HFFc6 (cell line): ENCODE data around the gene CDH5. TPM values are rescaled to one million over a fixed set of nuclear protein-coding genes. Genes with fewer than 3 reads are reported as not detected.

Experiments
- DNase-seq: peaks from one replicate; pipeline ENCODE4 v3.0.0-alpha.2; 2018
- H3K27ac Mint-ChIP-seq: 2 replicates; pipeline ENCODE4 v1.8.0; 2020; ENCODE audit warnings: mild to moderate bottlenecking, mixed read lengths
- H3K27me3 Mint-ChIP-seq: 2 replicates; pipeline ENCODE4 v1.8.0; 2021; ENCODE audit warnings: mild to moderate bottlenecking, moderate library complexity, mixed read lengths; ENCODE audit not compliant: insufficient read depth
- H3K36me3 Mint-ChIP-seq: 2 replicates; pipeline ENCODE4 v1.8.0; 2021; ENCODE audit warnings: low read depth, mixed read lengths
- H3K4me1 Mint-ChIP-seq: 2 replicates; pipeline ENCODE4 v1.8.0; 2020; ENCODE audit warnings: low read depth, mixed read lengths
- H3K4me3 Mint-ChIP-seq: 2 replicates; pipeline ENCODE4 v1.8.0; 2020; ENCODE audit warnings: mild to moderate bottlenecking, moderate library complexity, mixed read lengths
- H3K9me3 Mint-ChIP-seq: 2 replicates; pipeline ENCODE4 v1.8.0; 2020; ENCODE audit warnings: mild to moderate bottlenecking, mixed read lengths
- total RNA-seq, 6 experiments: library from RNA; stranded (reverse); fragmentation: NEBNext Ultra II Directional; extraction: Animal tissue kit (Norgen Biotek cat#: 25700); gene quantifications; 2 replicates in 1 of 6; 3 replicates in 5 of 6; pipeline ENCODE4 v1.2.3, GENCODE V29; 2021
- TF ChIP-seq, protein P1 (sequence below): fragments of 200-600 bp; sonication (generic); IDR thresholded peaks from 2 replicates; pipeline ENCODE4 v1.5.0; 2021; ENCODE audit warnings: antibody characterized with exemption, mild to moderate bottlenecking

The CDH5 gene
- total RNA-seq, 6 experiments from 2014 or later, result not detected

DNA sequence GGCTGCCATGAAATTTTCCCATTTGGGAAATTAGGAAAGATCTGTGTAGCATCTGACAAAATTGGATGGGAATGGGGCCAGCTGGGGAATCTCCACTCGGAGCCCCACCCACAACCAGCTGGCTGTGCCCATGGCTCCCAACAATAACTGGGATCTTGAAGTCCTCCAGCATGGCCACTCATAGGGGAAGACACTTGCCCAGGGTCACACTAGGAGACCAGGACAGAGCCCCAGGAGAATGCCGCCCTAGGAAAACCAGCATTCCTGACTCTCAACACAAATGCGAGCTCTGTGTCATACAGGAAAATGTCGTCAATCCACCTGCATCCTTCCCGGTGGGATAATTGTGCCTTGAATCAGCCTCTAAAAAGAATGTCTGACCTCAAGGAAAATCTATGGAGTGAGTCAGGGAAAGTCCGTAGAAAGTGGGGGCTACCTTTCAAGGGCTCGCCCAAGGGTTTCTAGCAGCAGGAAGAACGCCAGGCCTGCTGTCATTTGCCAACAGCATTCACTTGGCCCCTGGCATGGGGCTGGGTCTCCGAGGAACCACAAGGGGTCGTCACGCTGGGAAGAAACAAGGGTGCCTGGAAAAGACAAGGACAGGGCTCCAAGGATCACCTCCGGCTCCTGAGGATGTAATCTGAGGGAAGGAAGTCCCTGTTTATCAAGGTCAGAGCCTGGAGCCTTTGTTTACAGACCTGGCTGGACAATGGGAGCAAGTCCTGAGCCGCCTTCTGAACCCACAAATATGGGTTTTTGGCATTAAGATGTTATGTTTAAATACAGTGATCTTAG, 15.9 kb downstream of the CDH5 start:
- Mint-ChIP-seq H3K4me3 (peak overlapping the region; percentile 57), H3K36me3 (peaks cover 5% of the 10 kb centered on the region; the same call in 1 of the 2 replicates), H3K27me3 (peaks cover 10% of the 10 kb centered on the region), H3K9me3 (no peaks in the 10 kb centered on the region), H3K27ac (peak overlapping the region; percentile 84), H3K4me1 (peaks cover 28% of the 10 kb centered on the region)
- TF ChIP-seq, protein P1, sequence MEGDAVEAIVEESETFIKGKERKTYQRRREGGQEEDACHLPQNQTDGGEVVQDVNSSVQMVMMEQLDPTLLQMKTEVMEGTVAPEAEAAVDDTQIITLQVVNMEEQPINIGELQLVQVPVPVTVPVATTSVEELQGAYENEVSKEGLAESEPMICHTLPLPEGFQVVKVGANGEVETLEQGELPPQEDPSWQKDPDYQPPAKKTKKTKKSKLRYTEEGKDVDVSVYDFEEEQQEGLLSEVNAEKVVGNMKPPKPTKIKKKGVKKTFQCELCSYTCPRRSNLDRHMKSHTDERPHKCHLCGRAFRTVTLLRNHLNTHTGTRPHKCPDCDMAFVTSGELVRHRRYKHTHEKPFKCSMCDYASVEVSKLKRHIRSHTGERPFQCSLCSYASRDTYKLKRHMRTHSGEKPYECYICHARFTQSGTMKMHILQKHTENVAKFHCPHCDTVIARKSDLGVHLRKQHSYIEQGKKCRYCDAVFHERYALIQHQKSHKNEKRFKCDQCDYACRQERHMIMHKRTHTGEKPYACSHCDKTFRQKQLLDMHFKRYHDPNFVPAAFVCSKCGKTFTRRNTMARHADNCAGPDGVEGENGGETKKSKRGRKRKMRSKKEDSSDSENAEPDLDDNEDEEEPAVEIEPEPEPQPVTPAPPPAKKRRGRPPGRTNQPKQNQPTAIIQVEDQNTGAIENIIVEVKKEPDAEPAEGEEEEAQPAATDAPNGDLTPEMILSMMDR, result no peak; the same call in 1 of the 2 replicates
- peak; percentile 80 for DNase-seq

- no peaks in the 10 kb centered on the region for H3K9me3 Mint-ChIP-seq
- peak; percentile 70 for DNase-seq
- H3K27me3 Mint-ChIP-seq, result peaks cover 13% of the 10 kb centered on the region
- peaks cover 5% of the 10 kb centered on the region; the same call in 1 of the 2 replicates for H3K36me3 Mint-ChIP-seq
- peaks cover 28% of the 10 kb centered on the region for H3K4me1 Mint-ChIP-seq
- H3K4me3 Mint-ChIP-seq, result peak overlapping the region; percentile 57
- TF ChIP-seq, protein P1, result no peak
- H3K27ac Mint-ChIP-seq, result peak overlapping the region; percentile 84
These were observed 16.4 kb downstream of the CDH5 start for GRCh38 chr16:66382966-66383299.

DNA sequence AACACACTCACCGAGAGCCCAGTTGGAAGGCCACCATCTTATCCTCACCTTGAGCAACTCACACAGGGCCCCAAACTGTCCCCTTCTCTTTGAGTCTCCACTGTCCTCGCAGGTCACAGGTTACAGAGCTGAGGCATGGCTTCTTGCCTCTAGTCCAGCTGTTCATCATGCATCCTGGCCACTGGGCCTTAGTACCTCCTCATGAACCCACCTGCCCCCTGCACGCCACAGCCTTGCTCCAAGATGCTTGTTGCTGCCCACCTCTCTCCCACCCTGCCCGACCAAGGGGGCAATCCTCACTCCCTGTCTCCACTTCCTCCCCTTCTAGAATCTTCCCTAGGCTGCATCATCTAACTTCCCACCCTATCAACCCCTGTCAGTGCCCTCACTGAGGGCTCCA, 17.1 kb downstream of the CDH5 start:
- no peaks in the 10 kb centered on the region for H3K9me3 Mint-ChIP-seq
- TF ChIP-seq, protein P1, result no peak
- peaks cover 5% of the 10 kb centered on the region; the same call in 1 of the 2 replicates for H3K36me3 Mint-ChIP-seq
- peaks cover 15% of the 10 kb centered on the region for H3K27me3 Mint-ChIP-seq
- DNase-seq, result no peak
- H3K4me3 Mint-ChIP-seq, result no peak overlapping the region
- H3K27ac Mint-ChIP-seq, result no peak overlapping the region; the same call in 1 of the 2 replicates
- H3K4me1 Mint-ChIP-seq, result peaks cover 28% of the 10 kb centered on the region

GRCh38 chr16:66385415-66385814, 18.9 kb downstream of the CDH5 start:
- TF ChIP-seq, protein P1, result no peak
- peaks cover 11% of the 10 kb centered on the region for H3K27me3 Mint-ChIP-seq
- no peak overlapping the region for H3K4me3 Mint-ChIP-seq
- peaks cover 28% of the 10 kb centered on the region for H3K4me1 Mint-ChIP-seq
- peaks cover 3% of the 10 kb centered on the region; the same call in 1 of the 2 replicates for H3K36me3 Mint-ChIP-seq
- no peaks in the 10 kb centered on the region for H3K9me3 Mint-ChIP-seq
- no peak overlapping the region for H3K27ac Mint-ChIP-seq
- no peak for DNase-seq

DNA sequence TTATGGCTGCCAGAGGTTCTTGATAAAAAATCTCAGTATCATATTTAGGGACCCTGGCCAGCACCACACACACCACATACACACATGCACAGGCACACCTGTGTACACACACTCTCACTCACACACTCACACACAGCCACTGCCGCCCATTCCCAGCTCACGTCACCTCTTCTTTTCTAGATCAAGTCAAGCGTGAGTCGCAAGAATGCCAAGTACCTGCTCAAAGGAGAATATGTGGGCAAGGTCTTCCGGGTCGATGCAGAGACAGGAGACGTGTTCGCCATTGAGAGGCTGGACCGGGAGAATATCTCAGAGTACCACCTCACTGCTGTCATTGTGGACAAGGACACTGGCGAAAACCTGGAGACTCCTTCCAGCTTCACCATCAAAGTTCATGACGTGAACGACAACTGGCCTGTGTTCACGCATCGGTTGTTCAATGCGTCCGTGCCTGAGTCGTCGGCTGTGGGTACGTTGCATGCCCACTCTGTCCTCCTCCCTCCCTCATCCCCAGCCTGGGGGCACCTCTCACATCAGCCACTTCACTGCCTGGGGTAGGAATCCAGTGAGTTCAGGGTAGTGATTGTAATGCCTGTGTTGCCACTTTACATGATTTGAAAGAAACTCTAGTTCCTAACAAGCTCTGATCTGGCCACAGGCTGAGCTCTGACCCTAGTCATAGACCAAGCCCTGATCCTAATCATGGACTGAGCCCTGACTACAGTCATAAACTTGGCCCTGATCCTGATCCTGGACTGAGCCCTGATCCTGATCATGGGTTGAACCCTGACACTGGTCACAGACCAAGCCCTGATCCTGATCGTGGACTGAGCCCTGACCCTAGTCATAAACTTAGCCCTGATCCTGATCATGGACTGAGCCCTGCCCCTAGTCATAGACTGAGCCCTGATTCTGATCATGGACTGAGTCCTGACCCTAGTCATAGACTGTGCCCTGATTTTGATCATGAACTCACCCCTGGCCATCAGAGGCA, 20.4 kb downstream of the CDH5 start:
- Mint-ChIP-seq H3K4me1 (peaks cover 20% of the 10 kb centered on the region), H3K36me3 (no peaks in the 10 kb centered on the region), H3K27me3 (peaks cover 15% of the 10 kb centered on the region), H3K27ac (no peak overlapping the region), H3K9me3 (no peaks in the 10 kb centered on the region), H3K4me3 (no peak overlapping the region)
- no peak for DNase-seq
- TF ChIP-seq, protein P1, result no peak
